ENCODE data around the gene BACH2. TPM values are rescaled to one million over a fixed set of nuclear protein-coding genes. Genes with fewer than 3 reads are reported as not detected.

The BACH2 gene
- total RNA-seq, 1 experiment from 2014 or later, result 3.3 TPM

- ChIA-PET POLR2A (no interaction called here), CTCF (no interaction called here), RAD21 (ENCODE audit: low non-redundant PET in 1 of 2, low total read pairs in 2 of 2, uncharacterized antibody in 2 of 2, unreplicated experiment in 2 of 2) (no interaction called here)
- Histone ChIP-seq H4K20me1 (ENCODE audit: insufficient read depth) (no peaks in the 10 kb centered on the region), H2AFZ (ENCODE audit: low read depth, low read length, poor library complexity, severe bottlenecking) (no peak overlapping the region), H3K4me3 (replicated peaks in 1 of 2; ENCODE audit: low read depth in 1 of 2, low read length in 2 of 2) (no peak overlapping the region), H3K79me2 (ENCODE audit: insufficient read depth, low read length) (no peaks in the 10 kb centered on the region), H3K4me1 (ENCODE audit: control insufficient read depth in 1 of 2, insufficient read depth in 2 of 2, low read length in 2 of 2) (no peaks in the 10 kb centered on the region), H3K9me2 (ENCODE audit: insufficient read depth) (no peaks in the 10 kb centered on the region), H3K4me2 (ENCODE audit: low read length) (no peak overlapping the region), H3K27ac (ENCODE audit: low read depth, low read length) (no peak overlapping the region), H3K36me3 (ENCODE audit: control insufficient read depth in 1 of 2, insufficient read depth in 2 of 2, low read length in 2 of 2) (no peaks in the 10 kb centered on the region), H3K9me3 (ENCODE audit: control insufficient read depth in 1 of 2, insufficient read depth in 1 of 2, low read depth in 1 of 2, low read length in 2 of 2) (no peaks in the 10 kb centered on the region), H3K27me3 (ENCODE audit: insufficient read depth, low read length) (no peaks in the 10 kb centered on the region), H3K9ac (ENCODE audit: low read length) (no peak overlapping the region)
- DNase-seq (ENCODE audit: low read depth, low spot score), result no peak
- intact Hi-C loops (cut with micrococcal nuclease), result no loop called here
- BruUV-seq (replicated peaks), result no TSS peak
- TF ChIP-seq JUND (IDR thresholded peaks at IDR 0.05) (no peak), FOSL1 (IDR thresholded peaks at IDR 0.05; ENCODE audit: low read depth) (no peak), ZNF274 (IDR thresholded peaks at IDR 0.05; ENCODE audit: low read depth, low read length) (no peak), RAD21 (IDR thresholded peaks at IDR 0.05; ENCODE audit: low read depth) (no peak), SIN3A (IDR thresholded peaks at IDR 0.05; ENCODE audit: low read depth) (no peak), CEBPB (IDR thresholded peaks at IDR 0.05; ENCODE audit: low read depth) (no peak), SRF (IDR thresholded peaks at IDR 0.05; ENCODE audit: low read depth) (no peak), ZBTB33 (IDR thresholded peaks at IDR 0.05; ENCODE audit: extremely low read depth, insufficient replicate concordance, low read length) (no peak), REST (IDR thresholded peaks at IDR 0.05; ENCODE audit: low read depth) (no peak), EZH2 (IDR thresholded peaks at IDR 0.05) (no peak)
- ATAC-seq, result no peak
These were observed 172.8 kb downstream of the BACH2 start for GRCh38 chr6:90123831-90124230.

Measured in HCT116 (cell line).